H4 (cell line): Measurements from ENCODE around the gene PXDN. TPM values are rescaled to one million over a fixed set of nuclear protein-coding genes. Genes with fewer than 3 reads are reported as not detected.
"Not testable (repeated sequence)": the region's sequence is repeated elsewhere in the genome, so short reads cannot be mapped to it uniquely, and the experiment has no call there.

Experiments
- DNase-seq: peaks from one replicate; pipeline ENCODE4 v3.0.0-alpha.2; 2015; ENCODE audit warnings: low spot score
- total RNA-seq: library from RNA; depleted of rRNA; stranded (reverse); fragments of >200 nt; shearing (Covaris generic); gene quantifications from 2 replicates; pipeline ENCODE4 v1.2.3, GENCODE V29; 2014

The PXDN gene
- total RNA-seq, 1 experiment from 2014 or later = 171 TPM

DNA sequence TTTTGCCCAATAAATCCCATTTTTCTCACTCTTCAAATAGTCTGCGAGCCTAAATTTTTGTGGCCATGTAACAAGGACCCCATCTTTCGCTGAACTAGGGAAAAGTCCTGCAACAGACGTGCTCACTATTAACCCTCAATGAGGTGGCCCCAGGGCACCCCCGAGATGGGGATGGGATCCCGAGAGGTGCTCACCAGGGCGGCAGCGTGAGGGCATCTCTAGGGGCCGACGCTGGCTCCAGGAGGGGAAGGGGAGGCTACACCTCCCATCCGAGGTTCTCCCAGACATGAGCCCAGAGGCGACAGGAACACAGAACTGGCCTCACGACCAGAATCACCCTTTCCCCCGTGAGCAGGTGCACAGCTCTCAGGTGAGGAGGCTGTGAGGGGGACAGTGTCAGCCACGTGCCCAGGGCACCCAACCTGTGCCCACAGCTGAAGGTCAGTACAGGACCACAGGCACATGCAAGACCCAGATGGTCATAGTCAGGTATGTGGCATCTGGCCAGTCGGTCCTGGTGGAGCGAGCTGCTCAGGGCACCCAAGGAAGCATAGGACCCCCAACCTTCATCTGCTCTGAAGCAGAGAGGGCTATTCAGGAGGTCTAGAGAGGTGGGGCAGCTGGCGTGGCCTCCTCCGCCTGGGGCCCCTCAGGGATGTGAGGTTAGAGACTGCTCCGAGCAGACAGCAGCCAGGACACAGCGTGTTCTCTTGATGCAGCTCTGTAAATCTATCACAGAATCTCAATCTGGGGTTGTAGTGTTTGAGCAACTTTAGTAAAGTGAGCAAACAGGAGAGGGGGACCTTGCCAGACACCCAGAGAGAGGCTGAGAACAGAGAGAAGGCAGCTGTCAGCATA, 62.8 kb downstream of the PXDN start:
- DNase-seq = no peak

DNA sequence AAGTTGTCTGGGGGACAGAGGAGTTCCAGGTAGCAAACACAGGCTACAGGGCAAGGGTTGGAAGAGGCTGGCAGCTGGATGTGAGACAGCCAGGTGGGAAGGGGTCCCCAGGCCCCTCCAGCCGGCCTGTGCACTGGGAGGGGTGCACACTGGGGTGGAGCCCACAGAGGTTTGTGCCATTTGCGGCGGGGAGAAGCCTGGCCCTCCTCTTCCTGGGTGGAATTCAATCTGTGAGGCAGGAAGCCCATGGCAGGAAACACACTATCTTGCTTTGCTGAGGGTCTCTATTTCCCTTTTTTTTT, 63.3 kb downstream of the PXDN start:
- DNase-seq = no peak

DNA sequence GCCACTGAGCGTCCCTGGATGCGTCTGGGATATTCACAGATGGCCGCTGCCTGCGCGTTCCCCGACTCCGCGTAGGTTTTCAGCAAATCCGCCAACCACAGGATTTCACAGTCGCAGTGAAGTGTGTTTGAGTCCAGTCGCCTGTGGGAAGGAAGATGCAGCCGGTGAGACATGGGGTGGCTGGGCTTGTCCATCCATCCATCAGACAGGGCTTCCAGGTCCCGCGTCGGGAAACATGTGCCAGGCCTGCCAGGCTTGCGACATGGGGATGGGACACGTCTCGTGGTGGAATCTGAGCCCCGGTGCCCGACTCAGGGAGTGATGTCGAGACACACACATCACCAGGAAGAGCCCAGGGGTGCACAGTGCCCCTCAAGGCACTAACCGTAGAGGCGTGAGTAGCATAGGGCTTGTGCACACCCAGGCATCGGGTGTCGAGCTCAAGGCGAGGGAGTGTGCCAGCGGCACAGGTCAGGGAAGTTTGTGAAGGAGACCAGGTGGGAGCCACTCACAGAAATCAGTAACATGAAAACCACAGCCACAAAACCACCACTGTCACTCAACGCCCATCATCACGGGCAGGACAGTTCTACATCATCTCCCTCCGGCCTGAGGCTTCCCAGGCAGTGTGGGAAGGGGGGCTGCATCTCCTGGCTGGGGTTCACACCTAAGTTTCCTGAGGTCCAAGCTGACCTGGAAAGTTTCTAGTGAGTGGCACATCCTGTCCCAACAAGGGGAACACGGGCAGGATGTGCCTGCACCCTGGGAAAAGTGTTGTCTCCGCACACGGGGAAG, 63.9 kb downstream of the PXDN start:
- DNase-seq = no peak

DNA sequence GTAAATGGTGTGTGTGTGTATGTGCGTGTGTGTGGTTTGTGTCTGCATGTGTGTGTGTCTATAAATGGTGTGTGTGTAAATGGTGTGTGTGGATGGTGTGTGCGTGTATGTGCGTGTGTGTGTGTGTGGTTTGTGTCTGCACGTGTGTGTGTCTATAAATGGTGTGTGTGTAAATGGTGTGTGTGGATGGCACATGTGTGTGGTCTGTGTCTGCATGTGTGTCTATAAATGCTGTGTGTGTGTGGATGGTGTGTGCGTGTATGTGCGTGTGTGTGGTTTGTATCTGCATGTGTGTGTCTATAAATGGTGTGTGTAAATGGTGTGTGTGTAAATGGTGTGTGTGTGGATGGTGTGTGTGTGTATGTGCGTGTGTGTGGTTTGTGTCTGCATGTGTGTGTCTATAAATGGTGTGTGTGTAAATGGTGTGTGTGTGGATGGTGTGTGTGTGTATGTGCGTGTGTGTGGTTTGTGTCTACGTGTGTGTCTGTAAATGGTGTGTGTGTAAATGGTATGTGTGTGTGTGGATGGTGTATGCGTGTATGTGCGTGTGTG, 64.8 kb downstream of the PXDN start:
- DNase-seq = not testable (repeated sequence)

DNA sequence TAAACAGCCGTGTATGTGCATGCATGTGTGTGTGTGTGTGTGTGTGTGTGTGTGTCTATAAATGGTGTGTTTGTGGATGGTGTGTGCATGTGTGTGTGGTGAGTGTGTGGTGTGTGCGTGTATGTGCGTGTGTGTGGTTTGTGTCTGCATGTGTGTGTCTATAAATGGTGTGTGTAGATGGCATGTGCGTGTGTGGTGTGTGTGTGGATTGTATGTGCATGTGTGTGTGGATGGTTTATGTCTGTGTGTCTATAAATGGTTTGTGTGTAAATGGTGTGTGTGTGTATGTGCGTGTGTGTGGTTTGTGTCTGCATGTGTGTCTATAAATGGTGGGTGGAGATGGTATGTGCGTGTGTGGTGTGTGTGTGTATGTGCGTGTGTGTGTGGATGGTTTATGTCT, 65.2 kb downstream of the PXDN start:
- DNase-seq = not testable (repeated sequence)

DNA sequence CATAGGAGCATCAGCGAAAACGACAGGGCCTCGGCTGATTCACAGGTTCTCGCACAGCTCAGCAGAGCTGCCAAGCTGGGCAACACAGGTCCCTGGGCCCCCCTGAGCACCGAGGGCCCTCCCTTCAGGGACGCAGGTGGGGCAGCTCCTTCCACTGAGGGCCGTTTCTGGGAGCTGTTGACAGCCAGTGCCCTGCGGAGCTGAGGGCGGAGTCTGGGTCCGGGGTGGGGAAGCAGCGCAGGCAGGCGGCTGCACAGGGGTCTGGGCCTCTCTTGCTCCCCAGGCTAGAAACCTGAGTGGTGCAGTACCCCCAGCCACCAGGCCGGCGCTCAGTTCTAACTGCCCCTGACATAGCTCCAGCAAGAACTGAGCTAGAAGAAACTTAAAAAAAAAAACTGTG, 65.7 kb downstream of the PXDN start:
- no peak for DNase-seq

DNA sequence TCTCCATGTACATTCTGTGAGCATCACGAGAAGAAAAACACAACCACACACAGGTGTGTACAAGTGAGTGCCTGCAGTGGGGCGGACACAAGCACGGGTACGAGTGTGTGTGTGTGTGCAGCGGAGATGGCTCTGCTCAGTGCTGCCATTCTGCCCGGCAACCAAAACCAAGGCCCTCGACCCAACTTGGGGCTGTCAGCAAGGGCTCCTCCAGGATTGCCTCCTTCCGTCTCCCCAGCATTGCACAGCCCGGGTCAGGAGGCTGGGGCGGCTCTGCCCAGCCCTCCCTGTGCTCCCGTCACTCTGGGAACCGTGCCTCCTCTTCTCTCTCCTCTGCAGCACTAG, 66.5 kb downstream of the PXDN start:
- no peak for DNase-seq

DNA sequence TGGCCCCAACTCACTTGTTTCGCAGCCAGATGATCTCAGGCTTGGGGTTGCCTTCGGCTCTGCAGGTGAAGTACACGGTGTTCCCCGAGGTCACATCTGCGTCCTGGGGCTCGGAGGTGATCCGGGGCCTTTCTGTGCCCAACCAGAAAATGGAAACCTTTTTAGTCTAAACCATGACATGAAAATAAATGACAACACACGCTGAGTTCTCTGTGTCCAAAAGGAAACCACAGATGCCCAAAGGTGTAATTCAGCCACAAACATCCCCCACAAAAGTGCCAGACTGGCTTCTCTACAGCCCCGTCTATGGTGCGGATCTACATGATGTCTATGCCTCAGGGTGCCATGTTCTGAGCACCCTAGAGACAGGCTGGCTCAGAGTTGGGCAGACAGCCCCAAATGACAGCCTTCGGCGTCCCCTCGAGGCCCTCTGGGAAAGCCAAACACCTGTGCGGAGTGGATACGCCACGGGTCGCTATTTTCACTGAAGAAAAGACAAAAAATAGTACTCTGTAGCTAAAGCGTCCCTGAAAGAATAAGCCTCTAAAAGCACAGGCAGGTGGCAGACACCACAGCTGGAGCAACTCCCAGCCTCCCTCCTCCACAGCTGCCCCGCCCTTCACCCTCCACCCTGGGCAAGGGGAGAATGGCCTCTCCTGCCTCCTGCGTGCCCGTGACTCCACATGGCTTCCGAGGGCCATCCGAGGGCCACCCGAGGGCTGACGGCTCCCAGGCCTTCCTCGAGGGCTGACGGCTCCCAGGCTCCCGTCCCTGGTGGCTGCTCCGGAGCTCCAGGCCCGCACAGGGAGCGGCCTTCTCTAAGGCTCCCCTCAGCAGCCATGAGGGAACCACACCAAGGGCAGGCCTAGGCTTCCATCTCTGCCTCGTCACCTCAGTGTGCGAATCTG, 67.1 kb downstream of the PXDN start:
- no peak for DNase-seq

DNA sequence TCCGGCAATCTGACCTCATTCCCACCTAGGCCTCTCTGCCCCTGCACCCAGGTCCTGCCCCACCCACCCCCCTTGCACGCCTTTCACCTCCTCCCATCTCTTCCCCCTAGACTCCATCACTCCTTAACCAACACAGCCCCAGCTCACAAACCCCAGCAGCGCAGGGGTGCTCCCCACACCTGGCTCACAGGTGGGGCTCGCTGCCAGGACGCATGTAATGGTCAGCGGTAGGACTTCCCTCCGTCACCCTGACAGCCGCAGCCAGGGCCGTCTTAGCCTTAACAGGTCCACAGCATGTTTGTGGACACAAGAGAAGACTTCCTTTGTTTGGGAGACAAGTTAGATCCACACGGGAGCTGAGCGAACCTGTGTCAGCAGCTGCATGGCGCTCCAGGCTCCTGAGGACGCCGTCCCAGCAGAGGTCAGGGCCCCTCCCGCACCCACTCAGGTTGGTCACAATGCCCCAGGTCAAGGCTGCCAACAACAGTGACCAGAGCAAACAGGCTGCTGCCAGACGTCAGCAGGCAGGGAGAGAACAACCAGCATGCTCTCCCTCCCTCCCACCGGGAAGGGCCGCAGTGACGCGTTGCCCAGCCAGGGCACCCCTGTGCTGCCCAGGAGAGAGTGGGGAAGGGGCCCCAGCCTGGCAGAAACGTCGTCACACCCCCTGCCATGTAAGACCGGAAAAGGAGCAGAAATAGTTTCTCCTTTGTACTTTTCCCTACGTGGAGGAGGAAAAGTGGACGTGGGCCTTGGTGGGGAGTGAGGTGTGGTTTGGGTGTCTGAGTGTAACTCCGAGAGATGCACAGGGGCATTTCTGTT, 68.0 kb downstream of the PXDN start:
- DNase-seq = no peak

DNA sequence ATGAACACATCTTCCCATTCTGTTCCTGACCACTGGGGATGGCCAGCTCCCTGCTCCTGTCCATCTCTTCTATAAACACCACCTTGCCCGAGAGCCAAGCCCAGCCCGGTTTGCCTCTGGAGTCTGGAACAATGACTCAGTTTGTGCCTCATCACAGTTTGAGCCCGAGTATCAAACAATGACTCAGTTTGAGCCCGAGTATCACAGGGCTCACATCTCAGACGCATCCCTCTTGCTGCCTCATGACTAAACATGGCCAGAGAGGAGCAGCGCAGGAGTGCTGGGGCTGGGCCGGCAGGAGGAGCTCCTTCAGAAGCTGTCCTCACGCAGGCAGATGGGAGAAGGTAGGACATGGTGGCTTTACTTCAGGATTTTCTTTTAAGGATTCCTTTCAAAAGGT, 68.7 kb downstream of the PXDN start:
- peak; percentile 51 for DNase-seq

DNA sequence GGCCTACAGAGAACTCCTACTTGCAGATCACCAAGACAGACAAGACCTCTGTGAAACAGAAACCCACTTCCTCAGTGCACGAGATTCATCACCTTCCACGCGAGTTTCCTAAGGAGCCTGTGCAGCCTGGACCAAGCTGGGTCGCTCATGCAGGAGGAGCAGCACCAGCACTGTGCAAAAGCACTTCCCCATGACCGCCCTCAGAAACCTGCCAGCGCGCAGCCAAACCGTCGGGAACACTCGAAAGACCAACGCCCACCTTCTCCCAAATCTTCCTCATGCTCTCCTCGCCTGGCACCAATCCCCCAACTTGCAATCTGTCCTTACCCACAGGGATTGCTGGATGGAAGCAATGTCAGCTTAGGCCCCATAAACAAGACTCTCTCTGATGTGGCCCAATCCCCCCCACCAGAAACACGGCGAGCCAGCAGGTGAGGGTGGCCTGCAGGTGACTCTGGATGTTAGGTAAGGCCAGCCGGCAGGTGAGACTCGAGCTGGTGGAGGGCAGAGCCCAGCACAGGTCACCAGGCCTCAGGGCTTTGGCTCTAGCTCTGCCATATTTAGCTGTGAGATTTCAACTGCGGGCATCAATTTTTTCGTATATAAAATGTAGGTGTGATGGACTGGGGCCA, 69.4 kb downstream of the PXDN start:
- no peak for DNase-seq

DNA sequence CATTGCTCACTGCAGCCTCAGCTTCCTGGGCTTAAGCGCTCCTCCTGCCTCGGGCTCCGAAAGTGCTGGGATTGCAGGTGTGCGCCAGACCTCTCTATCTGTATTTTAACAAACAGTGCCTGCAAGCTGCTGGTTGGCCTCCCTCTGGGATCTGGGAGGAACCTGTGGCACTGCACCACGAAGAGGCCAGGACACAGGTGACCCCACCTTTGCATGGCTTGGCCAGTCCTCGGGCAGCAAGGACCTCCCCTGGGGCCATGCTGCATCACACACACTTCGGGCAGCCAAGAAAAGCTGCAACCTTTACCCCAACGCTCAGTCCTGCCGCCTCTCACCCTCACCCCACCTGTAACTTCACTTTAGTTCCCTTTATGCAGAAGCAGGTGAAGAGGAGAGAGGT, 70.0 kb downstream of the PXDN start:
- DNase-seq = no peak

DNA sequence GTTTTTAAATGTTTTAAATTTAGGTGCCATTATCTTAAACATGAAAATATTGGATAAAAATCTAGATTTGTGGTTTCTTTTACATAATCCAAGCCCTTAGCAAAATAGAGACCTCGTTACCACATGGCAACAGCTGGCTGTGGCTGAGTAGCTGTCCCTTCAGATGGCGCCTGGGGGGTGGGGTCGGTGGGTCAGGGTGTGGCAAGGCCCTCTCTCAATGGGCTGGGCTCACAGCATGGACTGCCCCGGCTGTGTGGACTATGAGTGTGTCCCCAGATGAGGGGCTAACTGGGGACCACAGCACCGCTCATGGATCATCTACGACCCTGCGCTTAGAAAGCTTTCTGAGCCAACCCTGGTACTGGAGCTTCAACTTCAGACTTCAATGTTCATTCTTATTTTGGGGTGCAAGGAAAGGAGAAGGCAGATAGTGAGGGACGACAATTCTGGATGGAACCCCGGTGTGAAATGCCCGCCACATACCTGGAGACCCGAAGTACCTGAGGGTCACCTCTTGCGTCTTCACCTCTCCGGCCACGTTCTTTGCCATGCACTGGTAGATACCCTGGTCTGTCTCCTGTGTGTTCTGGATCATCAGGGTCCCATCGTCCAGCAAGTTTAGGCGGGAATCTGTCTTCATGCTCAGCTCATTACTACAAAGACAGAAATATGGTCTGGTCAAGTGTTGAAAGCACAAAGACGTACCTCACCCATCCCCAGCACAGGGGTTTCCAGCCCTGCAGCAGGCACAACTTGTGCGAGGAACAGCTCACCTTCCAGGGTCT, 71.0 kb downstream of the PXDN start:
- DNase-seq = no peak

DNA sequence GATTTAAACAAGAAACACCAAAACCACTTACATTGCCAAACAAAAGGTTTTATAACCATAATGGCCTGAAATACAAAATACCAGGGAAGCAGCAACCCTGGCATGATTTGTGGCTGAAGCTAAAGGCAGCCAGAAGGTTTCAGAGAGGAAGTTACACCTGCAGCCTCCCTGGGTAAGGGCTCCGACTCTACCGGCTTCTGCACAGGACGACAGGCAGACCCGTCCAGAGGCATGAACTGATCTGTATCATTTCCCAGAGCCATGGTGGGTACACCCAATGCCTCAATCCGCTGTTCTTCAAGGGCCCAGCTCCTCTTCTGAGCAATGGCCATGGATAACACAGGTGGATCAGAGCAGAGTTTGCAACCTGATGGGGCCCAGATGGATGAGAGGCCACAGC, 71.6 kb downstream of the PXDN start:
- DNase-seq = no peak

DNA sequence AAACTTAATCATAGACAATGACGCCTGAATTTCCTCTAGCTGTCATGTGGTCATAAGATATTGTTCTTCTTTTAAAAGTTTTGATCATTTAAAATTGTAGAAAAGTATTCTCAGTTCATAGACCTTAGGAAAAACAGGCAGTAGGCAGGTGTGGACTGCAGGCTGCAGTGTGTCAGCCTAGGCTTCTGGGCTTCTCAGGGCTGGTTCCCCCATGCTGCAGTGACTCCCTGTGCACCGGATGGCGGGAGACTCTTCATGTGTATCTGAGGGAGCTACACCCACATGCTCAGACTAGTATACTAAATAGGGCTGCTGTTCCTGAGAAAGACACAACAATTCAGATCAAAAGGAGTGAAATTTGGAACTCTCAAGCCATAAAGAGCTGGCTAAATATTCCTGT, 72.4 kb downstream of the PXDN start:
- DNase-seq = no peak

DNA sequence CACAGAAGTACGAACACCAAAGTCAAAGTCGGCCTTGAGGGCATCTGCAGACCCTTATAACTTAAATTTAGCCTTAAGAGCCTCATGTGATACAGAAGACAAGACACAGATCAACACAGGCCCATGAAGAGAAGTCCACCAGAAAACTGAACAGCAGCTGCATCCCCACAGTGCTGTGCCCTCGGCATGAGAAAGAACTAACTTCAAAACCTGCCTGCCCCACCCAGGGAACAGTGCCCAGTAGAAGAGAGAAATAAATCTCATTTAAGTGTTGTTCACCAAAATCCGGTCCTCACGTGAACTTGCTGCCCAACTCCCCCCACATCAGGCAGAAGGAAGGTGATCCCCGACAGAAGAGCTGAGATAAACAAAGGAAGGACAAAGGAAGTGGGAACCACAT, 73.7 kb downstream of the PXDN start:
- DNase-seq = no peak

DNA sequence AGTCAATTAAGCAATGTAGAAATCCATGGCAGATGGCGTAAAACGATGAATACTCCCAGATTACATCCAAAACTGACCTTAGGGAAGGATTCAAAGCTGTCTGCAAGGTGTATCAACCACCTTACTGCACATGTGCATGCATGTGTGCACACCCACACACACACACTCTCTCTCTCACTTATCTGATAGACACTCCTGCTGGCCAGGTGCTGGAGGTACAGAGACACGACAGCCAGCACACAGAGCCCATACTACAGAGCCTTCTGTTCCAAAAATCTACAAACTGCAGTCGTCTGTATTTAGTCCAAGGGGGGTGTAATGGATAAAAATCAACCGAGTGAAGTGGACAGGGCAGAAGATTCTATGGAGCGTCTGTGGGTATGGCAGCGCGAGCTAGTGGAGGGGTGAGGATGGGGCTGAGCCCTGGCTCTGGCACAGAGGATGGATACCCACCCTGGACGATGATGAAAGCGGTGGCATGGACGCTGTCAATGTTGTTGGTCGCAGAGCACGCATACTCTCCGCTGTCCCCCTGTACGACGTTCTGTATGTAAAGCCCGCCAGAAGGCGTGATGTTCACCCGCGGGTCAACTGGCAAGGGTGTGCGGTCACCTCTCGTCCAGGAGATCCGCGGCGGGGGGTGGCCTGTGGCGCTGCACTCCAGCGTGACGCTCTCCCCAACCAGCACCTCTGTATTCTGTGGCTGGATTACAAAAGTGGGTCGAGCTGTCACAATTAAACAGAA, 78.4 kb downstream of the PXDN start:
- no peak for DNase-seq

DNA sequence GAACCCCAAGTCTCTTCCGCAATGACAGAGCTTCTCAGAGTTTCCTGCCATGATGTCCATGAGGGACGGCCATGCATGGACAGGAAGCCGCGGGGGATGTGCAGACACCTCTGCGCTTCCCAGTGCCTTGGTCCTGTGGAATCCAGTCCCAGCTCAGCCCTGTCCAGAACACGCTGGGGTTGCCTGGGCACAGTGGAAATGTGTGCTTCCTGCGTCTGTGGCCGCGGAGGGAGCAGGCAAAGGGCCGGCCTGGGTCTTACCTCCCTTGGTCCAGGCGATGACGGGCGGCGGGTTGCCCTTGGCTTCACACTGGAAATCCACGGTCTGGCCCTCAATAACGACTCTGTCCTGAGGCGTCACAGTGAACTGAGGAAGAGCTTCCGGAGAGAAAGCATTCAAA, 79.6 kb downstream of the PXDN start:
- DNase-seq = no peak

DNA sequence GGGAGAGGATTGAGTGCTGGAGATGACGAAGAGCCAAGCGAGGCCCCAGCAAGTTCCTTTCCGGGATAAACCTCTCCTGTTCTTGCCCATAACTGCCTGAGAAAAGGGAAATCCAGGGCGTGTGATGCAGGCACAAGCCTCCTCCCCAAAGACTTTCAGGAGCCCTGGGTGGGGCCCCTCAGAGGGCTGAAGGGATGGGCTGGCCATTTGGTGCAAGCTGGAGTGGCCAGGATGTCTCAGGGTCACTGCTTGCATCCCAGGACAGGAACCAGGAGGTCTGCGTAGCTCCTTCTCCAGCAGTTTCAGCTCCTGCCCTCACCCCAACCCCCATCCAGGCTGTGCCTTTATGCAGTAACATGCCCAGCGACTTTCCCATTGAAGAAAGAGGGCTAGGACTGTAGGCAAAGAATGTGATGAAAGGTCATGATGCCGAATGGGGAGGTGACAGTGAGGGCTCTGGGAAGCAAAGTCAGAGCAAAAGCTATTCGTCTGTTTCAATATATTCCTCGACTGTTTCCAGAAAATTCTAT, 80.2 kb downstream of the PXDN start:
- no peak for DNase-seq
